ENCODE data around the gene IRF9. TPM values are rescaled to one million over a fixed set of nuclear protein-coding genes. Genes with fewer than 3 reads are reported as not detected.
A peak's percentile ranks its signal among the peaks of the same experiment; 100 is the strongest.

Gene IRF9
- total RNA-seq, 2 experiments from 2014 or later, result 35.1 to 39.1 TPM

DNA sequence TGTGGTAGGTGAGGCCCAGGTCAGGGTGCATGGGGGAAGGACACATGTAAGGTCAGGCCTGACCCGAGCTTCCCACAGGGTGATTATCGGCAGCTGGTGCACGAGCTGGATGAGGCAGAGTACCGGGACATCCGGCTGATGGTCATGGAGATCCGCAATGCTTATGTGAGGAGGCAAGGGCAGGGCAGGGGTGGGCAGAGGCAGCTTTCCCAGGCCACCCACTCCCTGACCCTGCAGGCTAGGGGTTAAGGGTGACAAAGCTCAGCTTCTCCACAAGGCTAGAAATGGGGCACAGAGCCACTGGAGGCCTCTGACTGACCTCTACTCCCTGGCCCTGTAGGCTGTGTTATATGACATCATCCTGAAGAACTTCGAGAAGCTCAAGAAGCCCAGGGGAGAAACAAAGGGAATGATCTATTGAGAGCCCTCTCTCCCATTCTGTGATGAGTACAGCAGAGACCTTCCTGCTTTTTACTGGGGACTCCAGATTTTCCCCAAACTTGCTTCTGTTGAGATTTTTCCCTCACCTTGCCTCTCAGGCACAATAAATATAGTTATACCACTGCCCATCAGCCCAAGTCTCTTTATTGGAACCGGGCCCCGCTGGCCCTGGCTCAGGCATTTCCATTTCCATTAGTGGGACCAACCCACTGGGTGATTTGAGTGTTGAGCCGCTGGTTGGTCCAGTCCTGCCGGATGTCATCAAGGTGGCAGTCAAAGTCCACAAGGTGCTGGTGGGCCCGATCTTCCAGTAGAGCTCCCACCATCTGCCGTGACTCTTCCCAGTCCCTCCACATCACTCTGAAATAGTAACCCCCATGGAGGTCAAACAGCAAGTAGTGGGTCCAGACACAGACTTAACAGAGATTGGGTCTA, 22.4 kb upstream of the IRF9 start:
- Histone ChIP-seq H3K4me1 (ENCODE audit: insufficient read depth, low read length, poor library complexity, severe bottlenecking) (peaks cover 42% of the 10 kb centered on the region), H4K20me1 (ENCODE audit: insufficient read depth, low read length) (0 out of 2 replicates have a peak, but pooled peaks cover 6% of the 10 kb centered on the region), H3K4me3 (ENCODE audit: low read depth, low read length, poor library complexity, severe bottlenecking) (peak overlapping the region; percentile 85), H3K9me2 (ENCODE audit: insufficient read depth, low read length) (no peaks in the 10 kb centered on the region), H2AFZ (ENCODE audit: low read length) (no peak overlapping the region), H3K36me3 (ENCODE audit: insufficient read depth, low read length) (peaks cover 38% of the 10 kb centered on the region), H3K79me2 (ENCODE audit: insufficient read depth, low read depth, low read length) (peaks cover 25% of the 10 kb centered on the region), H3K9me3 (ENCODE audit: low read length) (no peaks in the 10 kb centered on the region), H3K27ac (ENCODE audit: low read depth, low read length, poor library complexity, severe bottlenecking) (no peak overlapping the region), H3K4me2 (ENCODE audit: low read length) (peak overlapping the region; percentile 89)
- TF ChIP-seq EZH2phosphoT487 (IDR thresholded peaks at IDR 0.05; ENCODE audit: borderline replicate concordance, low read depth, low read length), result no peak
- TF ChIP-seq, protein P1, sequence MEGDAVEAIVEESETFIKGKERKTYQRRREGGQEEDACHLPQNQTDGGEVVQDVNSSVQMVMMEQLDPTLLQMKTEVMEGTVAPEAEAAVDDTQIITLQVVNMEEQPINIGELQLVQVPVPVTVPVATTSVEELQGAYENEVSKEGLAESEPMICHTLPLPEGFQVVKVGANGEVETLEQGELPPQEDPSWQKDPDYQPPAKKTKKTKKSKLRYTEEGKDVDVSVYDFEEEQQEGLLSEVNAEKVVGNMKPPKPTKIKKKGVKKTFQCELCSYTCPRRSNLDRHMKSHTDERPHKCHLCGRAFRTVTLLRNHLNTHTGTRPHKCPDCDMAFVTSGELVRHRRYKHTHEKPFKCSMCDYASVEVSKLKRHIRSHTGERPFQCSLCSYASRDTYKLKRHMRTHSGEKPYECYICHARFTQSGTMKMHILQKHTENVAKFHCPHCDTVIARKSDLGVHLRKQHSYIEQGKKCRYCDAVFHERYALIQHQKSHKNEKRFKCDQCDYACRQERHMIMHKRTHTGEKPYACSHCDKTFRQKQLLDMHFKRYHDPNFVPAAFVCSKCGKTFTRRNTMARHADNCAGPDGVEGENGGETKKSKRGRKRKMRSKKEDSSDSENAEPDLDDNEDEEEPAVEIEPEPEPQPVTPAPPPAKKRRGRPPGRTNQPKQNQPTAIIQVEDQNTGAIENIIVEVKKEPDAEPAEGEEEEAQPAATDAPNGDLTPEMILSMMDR (conservative IDR thresholded peaks at IDR 0.05; ENCODE audit: low read length), result no peak
- POLR2A ChIA-PET, result interaction anchor here (1.1 to 4.1 kb wide), 4 partner anchors 21 to 44 kb away, joined by 3 to 43 read pairs (median 4); partner anchors contain the start of genes DCAF11, NRL and PCK2
- intact Hi-C loops (cut with micrococcal nuclease; ENCODE audit: unreplicated experiment), result no loop called here
- CTCF ChIA-PET (ENCODE audit: unreplicated experiment), result no interaction called here
- no TSS peak for BruUV-seq (replicated peaks)
- DNase-seq (ENCODE audit: low spot score), result no peak

DNA sequence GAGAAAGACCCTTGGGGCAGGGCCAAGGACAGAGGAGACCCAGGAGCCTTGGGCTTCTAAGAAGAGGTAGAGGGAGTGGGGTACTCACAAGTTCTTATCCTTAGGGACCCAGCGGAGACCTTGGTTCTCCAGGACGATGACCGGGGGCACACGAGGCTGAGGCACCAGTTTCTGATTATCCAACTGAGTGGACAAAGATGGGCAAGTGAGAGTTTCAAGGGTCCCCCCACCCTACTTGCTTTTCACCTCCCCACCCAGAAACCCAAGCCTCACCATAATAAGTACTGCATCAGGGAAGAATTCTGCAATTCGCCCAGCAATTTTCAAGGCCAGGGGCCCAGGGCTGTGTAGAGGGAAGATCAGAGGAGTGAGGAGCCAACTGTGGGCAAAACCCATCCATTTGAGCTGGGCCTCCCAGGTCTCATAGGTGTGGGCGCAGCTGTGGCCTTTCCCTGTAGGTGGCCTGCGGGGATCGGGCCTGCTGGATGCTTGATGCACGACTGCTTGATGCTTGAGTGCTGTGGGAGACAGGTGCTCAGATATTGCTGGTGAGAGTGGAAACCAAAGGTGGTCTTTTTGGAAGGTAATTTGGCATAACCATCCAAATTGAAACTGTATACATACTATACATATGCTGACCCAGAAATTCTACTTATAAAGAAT, 21.7 kb upstream of the IRF9 start:
- Histone ChIP-seq H3K4me2 (ENCODE audit: low read length) (peak overlapping the region; percentile 89), H3K9me3 (ENCODE audit: low read length) (no peaks in the 10 kb centered on the region), H3K36me3 (ENCODE audit: insufficient read depth, low read length) (peaks cover 46% of the 10 kb centered on the region), H4K20me1 (ENCODE audit: insufficient read depth, low read length) (0 out of 2 replicates have a peak, but pooled peaks cover 6% of the 10 kb centered on the region), H3K4me1 (ENCODE audit: insufficient read depth, low read length, poor library complexity, severe bottlenecking) (peaks cover 42% of the 10 kb centered on the region), H2AFZ (ENCODE audit: low read length) (no peak overlapping the region), H3K79me2 (ENCODE audit: insufficient read depth, low read depth, low read length) (peaks cover 25% of the 10 kb centered on the region), H3K4me3 (ENCODE audit: low read depth, low read length, poor library complexity, severe bottlenecking) (peak overlapping the region; percentile 85), H3K27ac (ENCODE audit: low read depth, low read length, poor library complexity, severe bottlenecking) (no peak overlapping the region), H3K9me2 (ENCODE audit: insufficient read depth, low read length) (no peaks in the 10 kb centered on the region)
- intact Hi-C loops (cut with micrococcal nuclease; ENCODE audit: unreplicated experiment), result no loop called here
- BruUV-seq (replicated peaks), result TSS peak; percentile 70
- ChIA-PET POLR2A (interaction anchor here (2.5 to 4.1 kb wide), 2 partner anchors 24 kb away, joined by 14 to 43 read pairs; partner anchors contain the start of genes DCAF11 and NRL), CTCF (ENCODE audit: unreplicated experiment) (no interaction called here)
- TF ChIP-seq, protein P1 (conservative IDR thresholded peaks at IDR 0.05; ENCODE audit: low read length), result no peak
- no peak for TF ChIP-seq EZH2phosphoT487 (IDR thresholded peaks at IDR 0.05; ENCODE audit: borderline replicate concordance, low read depth, low read length)
- no peak for DNase-seq (ENCODE audit: low spot score)

Data from OCI-LY7 (cell line).